GM12891 (cell line): ENCODE measurements around the gene GFM2.
"Not testable (repeated sequence)": the region's sequence is repeated elsewhere in the genome, so short reads cannot be mapped to it uniquely, and the experiment has no call there.

Source experiments
- DNase-seq: peaks from one replicate; pipeline ENCODE4 v3.0.0; 2011; ENCODE audit warnings: low spot score; ENCODE audit not compliant: insufficient read length
- FAIRE-seq: peaks from 2 replicates; lab custom pipeline; 2011; peaks lifted over from hg19 to GRCh38; lab: Jason Lieb, UNC
- PAX5 ChIP-seq: IDR thresholded peaks from 2 replicates; pipeline ENCODE4 v1.6.1; 2011; ENCODE audit warnings: low read length, moderate library complexity, mild to moderate bottlenecking; ENCODE audit not compliant: insufficient read depth, severe bottlenecking
- POLR2A ChIP-seq: IDR thresholded peaks from 2 replicates; pipeline ENCODE4 v1.6.1; 2011; ENCODE audit warnings: low read depth, low read length, control low read depth
- POLR2AphosphoS5 ChIP-seq: IDR thresholded peaks from 2 replicates; pipeline ENCODE4 v1.6.1; 2011; ENCODE audit warnings: low read depth, low read length, control low read depth
- POU2F2 ChIP-seq: IDR thresholded peaks from 2 replicates; pipeline ENCODE4 v1.6.1; 2011; ENCODE audit warnings: low read depth, mild to moderate bottlenecking, control low read depth, low read length, moderate library complexity
- SPI1 ChIP-seq: IDR thresholded peaks from 2 replicates; pipeline ENCODE4 v1.6.1; 2011; ENCODE audit warnings: low read depth, low read length, control low read depth
- TAF1 ChIP-seq: IDR thresholded peaks from 2 replicates; pipeline ENCODE4 v1.6.1; 2011; ENCODE audit warnings: low read depth, low read length, control low read depth

Gene GFM2

DNA sequence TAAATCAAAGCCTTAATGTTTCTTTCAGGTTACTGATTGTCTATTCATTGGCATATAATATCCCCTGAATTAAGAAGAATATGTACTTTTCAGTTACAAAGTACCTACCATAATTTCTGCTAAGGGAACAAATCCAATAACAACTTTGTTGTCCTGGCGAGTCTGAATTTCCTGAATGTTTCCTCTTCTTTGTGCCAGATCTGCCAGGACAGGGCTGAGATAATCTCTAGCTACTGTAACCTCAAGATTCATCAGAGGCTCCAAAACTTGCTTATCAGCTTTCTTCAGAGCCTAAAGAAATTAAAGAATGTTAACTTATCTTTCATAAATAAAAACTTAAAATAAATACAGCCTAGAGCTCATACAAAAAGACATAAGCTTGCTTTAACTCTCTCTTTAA is 44.6 kb downstream of the GFM2 start:
- no peak for DNase-seq
- TF ChIP-seq POLR2AphosphoS5 (no peak), TAF1 (no peak), POLR2A (no peak), SPI1 (no peak), POU2F2 (no peak), PAX5 (no peak)
- FAIRE-seq = no peak

GRCh38 chr5:74717596-74717995 is 49.3 kb downstream of the GFM2 start:
- FAIRE-seq = no peak
- no peak for DNase-seq
- TF ChIP-seq SPI1 (no peak), POLR2A (no peak), PAX5 (no peak), POU2F2 (no peak), POLR2AphosphoS5 (no peak)

DNA sequence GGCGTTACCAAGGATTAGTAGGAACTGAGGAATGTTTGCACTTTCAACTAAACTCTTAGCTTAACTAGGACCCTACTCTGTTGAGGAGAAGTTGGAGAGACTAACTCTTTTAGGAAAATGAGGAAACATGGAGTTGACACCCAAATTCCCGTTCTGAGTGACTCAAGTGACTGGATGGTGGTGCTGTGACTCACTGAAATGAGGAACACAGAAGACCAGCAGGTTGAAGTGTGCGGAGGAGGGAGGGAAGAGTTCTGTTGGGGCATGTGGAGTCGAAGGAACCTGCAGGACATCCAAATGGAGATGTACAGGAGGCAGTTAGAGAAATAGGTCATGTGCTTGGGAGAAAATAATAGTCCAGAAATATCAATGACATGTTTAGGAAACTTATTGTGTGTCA is 73.7 kb downstream of the GFM2 start:
- no peak for FAIRE-seq
- TF ChIP-seq POLR2AphosphoS5 = no peak
- TF ChIP-seq PAX5 = no peak
- no peak for TF ChIP-seq POU2F2
- TF ChIP-seq POLR2A = no peak
- no peak for TF ChIP-seq SPI1
- TF ChIP-seq TAF1 = no peak
- DNase-seq = no peak

- TF ChIP-seq SPI1 (no peak), PAX5 (no peak), POLR2AphosphoS5 (no peak), TAF1 (no peak), POLR2A (no peak), POU2F2 (no peak)
- FAIRE-seq = peak; percentile 51
Measured at GRCh38 chr5:74686962-74687751, 79.8 kb downstream of the GFM2 start.

GRCh38 chr5:74685979-74686631 is 80.8 kb downstream of the GFM2 start:
- TF ChIP-seq SPI1 (peak; percentile 83), TAF1 (no peak), POU2F2 (no peak)
- DNase-seq (peak; percentile 28), FAIRE-seq (peak; percentile 62)

More at GRCh38 chr5:74686962-74687751, 79.8 kb downstream of the GFM2 start:
- DNase-seq = no peak

- FAIRE-seq = peak; percentile 77
- peak; percentile 79 for DNase-seq
- TF ChIP-seq TAF1 = no peak; the same call in 1 of the 2 replicates
- TF ChIP-seq POLR2AphosphoS5 = no peak; the same call in 1 of the 2 replicates
- no peak for TF ChIP-seq SPI1
- TF ChIP-seq PAX5 = no peak
- TF ChIP-seq POU2F2 = no peak
- TF ChIP-seq POLR2A = peak; percentile 61; the same call in 1 of the 2 replicates
Measured at GRCh38 chr5:74684900-74685851, 81.7 kb downstream of the GFM2 start, which contains the start of gene HEXB. HEXB (plus strand) TSS chr5:74685233; CDS start chr5:74685261, 28 bp downstream.

- FAIRE-seq (no peak), DNase-seq (no peak)
- TF ChIP-seq SPI1 = no peak
- TF ChIP-seq PAX5 = no peak
- no peak for TF ChIP-seq TAF1
- no peak for TF ChIP-seq POLR2AphosphoS5
- TF ChIP-seq POLR2A = no peak
- TF ChIP-seq POU2F2 = no peak
Measured at GRCh38 chr5:74679966-74680365, 87.0 kb downstream of the GFM2 start.

DNA sequence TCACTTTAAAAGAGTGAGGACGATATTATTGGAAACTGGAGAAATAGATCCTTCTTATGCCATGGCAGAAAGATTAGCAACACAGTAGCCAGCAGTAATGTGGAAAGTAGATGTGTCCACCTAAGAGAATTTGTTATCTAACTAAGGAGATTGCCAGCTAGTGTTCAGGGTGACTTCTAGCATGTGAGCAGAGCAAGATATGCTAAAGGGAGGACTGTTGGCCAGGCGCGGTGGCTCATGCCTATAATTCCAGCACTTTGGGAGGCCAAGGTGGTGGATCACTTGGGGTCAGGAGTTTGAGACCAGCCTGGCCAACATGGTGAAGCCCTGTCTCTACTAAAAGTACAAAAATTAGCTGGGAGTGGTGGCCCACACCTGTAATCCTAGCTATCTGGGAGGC is 87.6 kb downstream of the GFM2 start:
- FAIRE-seq, DNase-seq: not testable (repeated sequence)

DNA sequence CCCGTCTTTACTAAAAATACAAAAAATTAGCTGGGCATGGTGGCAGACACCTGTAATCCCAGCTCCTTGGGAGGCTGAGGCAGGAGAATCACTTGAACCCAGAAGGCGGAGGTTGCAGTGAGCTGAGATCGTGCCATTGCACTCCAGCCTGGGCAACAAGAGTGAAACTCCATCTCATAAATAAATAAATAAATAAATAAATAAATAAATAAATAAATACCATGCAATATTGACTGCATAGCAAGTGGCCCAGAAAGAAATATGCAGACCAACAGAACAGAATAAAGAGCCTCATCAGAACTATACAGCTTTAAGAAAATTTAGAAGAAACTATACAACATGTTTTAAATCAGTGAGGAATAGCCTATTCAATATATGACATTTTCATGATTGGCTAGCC is 88.8 kb downstream of the GFM2 start:
- not testable (repeated sequence) for FAIRE-seq, DNase-seq

DNA sequence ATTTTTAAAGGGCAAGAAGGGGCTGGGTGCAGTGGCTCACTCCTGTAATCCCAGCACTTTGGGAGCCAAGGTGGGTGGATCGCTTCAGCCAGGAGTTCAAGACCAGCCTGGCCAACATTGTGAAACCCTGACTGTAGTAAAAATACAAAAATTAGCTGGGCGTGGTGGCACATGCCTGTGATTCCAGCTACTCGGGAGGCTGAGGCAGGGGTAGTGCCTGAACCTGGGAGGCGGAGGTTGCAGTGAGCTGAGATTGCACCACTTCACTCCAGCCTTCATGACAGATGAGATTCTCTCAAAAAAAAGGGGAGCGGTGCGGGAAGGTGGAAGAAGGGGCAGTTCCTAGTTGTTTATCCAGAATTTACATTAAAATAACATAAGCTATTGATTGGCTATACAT is 90.5 kb downstream of the GFM2 start:
- DNase-seq, FAIRE-seq: not testable (repeated sequence)
